GM18519 (cell line): ENCODE measurements around the gene USF2.
"Not testable (repeated sequence)": the region's sequence is repeated elsewhere in the genome, so short reads cannot be mapped to it uniquely, and the experiment has no call there.

Source experiments
- ATAC-seq: cut with Tn5 transposase; IDR thresholded peaks from one replicate; pipeline ENCODE4 v1.9.1; 2021; ENCODE audit warnings: mild to moderate bottlenecking, moderate library complexity; ENCODE audit not compliant: unreplicated experiment, low FRiP score

The USF2 gene, protein sequence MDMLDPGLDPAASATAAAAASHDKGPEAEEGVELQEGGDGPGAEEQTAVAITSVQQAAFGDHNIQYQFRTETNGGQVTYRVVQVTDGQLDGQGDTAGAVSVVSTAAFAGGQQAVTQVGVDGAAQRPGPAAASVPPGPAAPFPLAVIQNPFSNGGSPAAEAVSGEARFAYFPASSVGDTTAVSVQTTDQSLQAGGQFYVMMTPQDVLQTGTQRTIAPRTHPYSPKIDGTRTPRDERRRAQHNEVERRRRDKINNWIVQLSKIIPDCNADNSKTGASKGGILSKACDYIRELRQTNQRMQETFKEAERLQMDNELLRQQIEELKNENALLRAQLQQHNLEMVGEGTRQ

DNA sequence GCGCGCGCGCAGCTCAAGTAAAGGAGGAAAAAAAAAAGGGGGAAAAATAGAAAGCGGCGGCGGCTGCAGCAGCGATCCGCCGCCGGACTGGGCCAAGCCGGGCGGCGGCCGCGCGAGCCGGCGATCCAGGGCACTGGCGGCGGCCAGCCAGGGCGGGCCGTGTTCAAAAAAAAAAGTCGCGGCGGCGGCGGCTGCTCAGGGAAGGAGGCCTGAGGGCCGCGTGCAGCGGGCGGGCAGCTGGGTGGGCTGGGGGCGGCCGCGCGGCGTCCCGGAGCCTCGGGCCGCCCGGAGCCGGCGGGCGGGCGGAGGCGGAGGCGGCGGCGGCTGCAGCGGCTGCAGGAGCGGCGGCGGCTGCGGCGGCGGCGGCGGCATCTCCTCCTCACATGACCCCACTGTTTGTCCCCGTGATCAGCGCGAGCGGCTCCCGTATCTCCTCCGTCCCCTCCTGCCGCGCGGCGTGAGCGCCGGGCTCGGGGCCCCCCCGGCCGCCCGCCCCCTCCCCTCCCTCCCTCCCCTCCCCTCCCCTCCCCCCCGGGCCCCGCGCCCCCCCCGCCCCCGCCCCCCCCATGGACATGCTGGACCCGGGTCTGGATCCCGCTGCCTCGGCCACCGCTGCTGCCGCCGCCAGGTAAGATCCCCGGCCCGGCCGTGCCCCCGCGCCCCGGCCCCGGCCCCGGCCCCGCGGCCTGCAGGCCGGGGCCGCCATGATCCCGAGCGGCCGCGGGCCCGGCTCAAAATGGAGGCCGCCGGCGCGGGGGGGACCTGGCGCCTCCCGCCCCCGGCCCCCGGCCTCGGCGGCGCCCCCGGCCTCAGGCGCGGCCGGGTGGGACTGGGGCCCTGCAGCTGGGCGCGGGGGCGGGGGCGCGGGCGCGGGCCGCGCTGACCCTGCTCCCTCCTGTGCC lies at the start of gene USF2:
Gene USF2, plus strand, starts transcription at position 427 of the 902 bp plus-strand sequence. Its CDS starts 140 bp downstream, at position 567.
- no peak for ATAC-seq

DNA sequence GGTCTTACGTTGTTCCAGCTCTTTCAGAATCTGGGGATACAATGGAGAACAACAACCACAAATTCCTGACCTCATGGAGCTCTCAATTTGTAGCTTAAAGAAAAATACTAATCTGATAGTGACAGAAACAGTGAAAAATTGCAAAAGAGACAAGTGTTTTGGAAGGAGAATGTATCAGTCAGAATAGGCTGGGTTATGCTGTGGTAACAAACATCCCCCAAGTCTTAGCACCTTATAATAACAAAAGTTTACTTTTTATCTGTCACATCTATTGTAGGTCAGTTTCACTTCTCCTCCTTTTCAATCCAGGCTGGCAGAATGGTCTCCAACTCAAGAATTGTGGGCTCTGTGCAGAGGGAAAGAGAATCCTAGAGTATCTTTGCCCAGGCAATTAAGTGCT lies 49.8 kb upstream of the USF2 start:
- no peak for ATAC-seq

DNA sequence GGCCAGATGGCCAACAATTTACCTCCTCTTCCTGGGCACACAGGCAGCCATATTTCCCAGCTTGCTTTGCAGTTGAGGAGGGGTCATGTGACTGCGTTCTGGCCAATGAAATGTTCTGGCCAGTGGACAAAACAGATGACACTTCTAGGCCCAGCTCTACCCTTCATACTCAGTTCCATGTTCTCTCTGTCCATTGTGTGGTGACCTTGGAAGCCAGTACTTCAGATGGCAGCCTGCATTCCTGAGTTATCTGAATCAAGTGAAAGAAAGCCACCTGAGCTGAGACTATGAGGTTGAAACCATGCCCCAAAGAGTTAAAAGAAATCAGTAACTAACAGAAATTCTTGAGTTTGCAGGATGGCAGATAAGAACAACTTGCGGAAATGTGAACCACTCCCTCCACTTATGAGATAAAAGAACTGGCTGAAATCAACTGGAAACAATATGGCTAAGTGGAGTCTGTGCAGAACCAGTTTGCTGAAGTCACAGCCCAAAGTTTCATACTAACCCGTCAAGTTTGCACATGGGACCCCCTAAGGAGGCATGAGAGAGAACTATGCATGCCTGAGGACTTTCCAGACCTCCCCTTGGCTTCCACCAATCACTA lies 48.3 kb upstream of the USF2 start:
- ATAC-seq = no peak

DNA sequence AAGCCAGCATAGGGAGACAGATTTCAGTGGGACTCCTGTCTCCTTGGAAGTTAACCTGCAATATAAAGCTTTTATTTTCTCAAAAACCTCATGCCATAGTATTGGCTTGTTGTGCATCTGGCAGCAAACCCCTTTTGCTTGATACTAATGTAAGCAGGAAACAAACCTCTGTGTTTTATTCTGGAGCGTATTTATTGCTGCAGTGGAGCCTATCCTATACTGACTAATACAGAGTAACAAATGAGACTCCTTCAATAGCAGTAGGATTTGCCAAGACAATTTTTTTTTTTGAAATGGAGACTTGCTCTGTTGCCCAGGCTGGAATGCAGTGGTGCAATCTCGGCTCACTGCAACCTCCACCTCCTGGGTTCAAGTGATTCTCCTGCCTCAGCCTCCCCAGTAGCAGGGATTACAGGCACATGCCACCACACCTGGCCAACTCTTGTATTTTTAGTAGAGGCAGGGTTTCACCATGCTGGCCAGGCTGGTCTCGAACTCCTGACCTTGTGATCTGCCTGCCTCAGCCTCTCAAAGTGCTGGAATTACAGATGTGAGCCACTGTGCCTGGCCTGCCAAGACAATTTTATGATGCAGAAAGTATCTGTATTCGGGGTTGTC lies 47.7 kb upstream of the USF2 start:
- ATAC-seq = not testable (repeated sequence)

DNA sequence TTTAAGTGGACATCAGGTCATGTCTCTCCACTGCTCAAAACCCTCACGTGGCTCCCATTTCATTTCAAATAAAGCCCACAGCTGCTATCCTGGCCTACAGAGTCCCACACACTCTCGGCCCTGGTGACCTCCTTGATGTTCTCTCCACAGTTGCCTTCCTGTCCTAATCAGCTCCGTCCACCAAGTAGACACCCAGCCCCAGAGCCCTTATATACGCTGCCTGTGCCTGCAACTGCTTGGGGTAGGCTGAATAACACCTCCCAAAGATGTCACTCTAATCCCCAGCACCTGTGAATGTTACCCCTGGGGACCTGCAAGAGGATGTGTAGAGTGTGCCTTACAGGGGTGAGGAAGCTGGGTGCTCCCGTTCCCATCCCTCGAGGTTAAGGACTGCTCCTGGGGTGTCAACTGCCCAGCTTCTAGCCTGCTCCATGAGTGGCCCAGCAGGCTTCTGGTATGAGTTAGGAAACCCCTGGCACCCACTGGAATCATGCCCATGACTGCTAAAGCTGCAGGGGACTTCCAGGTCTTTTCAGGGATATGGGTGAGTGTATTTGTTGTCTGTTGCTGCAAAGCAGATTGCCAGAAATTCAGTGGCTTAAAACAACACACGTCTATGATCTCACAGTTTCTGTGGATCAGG lies 46.3 kb upstream of the USF2 start:
- no peak for ATAC-seq

DNA sequence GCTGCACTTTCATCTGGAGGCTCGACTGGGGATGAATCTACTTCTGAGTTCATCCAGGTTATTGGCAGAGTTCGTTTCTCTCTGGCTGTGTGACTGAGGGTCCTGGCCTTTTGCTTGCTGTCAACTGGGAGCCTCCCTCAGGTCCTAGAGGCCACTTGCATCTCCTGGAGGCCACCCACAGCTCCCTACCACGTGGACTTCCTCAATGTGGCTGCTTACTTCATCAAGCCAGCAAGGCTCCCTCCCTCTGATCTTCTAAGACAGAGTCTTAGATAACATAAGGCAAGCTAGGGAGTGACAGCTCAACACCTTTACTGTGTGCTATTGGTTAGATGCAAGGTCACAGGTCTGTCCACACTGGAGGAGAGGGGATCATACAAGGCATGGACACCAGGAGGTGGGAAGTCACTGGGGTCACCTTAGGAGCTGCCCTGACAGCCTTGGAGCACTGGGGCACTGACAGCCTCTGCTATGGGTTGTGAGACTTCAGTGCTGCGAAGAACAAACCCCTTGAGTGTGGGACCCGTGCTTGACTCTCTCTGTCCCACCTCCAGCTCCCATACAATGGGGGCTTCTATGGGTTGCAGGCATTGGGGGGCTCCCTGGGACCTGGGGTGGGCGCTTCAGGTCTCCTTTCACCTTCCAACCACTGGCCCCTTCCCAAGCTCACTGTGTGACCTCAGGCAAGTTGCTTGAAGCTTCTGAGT lies 45.5 kb upstream of the USF2 start:
- ATAC-seq = no peak

DNA sequence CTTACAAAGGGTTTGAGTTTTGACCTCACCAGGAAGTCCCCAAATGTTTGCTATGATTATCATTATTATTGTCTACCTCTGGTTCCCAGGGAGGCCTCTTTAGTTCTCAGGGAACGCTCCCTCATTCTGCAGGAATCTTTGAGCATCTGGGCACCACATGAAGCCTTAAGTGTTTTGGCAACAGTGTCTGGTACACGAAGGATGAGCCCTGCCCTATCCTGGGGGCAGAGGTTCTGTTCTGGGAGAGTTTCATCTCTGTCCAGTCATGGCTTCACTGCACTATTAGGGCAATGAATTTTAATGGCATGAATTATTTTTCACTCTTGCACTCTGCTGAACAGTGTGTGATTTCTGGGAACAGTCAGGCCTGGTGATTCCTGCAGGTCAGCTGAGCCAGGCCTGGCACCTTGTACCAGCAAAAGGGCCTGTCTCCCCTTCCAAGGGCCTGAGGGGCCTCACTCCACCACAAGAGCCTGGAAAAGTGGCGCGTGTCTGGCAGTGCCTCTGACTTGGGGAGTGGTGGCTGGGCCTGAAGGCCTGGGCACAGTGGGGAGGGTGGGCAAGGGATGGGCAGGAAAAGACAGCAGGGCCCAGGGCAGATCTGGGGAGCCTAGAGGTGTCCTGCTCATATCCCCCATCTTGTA lies 44.8 kb upstream of the USF2 start:
- ATAC-seq = no peak

DNA sequence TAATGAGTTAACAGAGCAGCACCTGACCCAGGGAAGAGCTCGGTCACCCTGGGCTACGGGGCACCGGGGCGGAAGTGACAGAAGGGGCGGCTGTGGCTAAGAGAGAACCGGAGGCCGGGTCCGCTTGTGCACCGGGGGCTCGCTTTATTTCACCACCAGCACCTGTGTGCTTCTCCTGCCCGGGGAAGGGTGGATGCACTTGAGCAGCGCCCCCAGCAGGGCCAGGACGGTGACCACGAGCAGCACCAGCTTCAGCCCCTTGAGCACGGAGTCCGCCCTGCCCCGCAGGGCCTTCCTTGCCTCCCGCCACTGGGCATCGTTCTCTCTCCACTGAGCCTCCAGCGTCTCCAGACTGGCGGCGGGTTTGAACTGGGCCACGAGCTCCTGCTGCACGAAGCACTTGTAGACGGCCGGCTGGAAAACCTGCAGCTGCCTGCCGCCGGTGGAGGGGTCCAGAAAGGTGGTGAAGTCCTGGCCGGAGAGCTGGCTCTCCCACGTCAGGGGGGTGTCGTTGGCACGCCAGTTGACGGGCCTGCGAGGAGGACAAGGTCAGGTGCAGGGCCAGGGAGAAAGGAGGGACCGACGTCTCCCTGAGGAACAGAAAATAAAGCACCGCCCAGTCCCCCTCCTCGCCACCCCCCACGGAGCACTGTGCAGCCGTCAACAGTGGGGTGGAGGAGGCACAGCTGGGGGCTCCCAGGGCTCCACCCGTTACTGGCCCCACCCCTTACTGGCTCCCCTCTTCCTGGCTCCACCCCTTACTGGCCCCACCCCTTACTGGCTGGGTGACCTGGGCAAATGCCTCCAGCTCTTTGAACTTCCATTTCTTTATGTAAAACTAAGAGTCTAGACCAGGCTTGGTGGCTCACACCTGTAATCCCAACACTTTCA lies 43.8 kb upstream of the USF2 start:
- no peak for ATAC-seq

DNA sequence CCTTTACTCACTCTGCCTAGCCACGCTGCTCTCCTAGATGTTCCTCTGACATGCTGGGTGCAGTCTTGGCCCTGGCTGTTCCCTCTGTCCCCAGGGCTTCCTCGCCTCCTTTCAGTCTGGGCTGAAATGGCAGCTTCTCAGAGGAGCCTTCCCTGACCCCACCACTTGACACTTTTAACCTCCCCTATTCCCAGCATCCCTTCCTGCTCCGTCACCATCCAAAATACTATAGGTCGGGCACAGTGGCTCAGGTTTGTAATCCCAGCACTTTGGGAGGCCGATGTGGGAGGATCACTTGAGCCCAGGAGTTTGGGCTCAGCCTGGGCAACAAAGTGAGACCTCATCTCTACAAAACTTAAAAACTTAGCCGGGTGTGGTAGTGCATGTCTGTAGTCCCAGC lies 42.8 kb upstream of the USF2 start:
- no peak for ATAC-seq

DNA sequence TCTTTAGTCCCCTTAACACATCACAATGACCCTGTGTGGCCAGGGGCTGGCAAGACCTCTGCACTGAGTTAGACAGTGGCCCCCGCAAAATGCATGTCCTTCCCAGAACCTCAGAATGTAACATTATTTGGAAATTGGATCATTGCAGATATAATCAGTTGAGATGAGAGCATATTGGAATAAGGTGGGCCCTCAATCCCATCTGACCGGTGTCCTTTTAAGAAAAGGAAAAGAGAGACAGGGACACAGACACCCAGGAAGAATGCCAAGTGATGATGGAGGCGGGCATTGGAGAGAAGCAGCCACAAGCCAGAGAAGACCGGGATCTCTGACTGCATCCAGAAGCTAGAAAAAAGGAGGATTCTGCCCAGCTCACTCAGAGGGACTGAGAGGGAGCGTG lies 42.0 kb upstream of the USF2 start:
- ATAC-seq = no peak

DNA sequence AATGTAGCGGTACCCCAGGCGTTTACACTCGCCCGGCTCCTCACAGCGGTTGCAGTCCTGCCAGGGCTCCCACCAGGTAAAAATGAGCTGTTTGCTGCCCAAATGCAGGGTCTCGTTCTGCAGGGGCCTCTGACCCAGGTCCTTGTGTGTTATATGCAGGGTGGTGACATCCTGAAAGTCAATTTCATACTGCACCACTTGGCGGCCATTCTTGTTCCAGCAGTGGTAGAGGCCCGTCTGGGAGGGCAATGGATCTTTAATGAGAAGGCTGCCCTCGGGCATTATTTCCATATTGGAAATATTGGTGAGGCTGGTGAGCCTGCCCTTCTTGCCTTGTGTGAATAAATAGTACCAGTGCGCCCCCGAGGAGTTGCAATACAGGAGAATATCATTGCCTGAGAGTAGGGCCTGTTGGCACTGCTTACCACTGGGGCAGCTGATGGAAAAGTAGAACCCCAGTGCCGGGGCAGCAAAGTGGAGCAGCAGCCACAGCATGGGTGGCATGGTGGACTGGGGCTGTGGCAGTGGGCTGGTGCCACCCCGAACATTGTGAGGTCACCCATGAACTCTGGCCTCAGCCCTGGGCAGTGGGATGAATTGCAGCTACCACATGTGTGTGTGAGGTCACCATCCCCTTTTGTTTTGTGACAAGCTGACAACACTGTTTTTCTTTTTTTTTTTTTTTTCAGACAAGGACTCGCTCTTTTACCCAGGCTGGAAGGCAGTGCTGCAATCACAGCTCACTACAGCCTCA lies 40.4 kb upstream of the USF2 start, which contains the start of gene FAM187B:
Gene FAM187B, minus strand, starts transcription at position 563 of the 754 bp plus-strand sequence. Its CDS starts 59 bp downstream, at position 504.
- ATAC-seq = no peak

DNA sequence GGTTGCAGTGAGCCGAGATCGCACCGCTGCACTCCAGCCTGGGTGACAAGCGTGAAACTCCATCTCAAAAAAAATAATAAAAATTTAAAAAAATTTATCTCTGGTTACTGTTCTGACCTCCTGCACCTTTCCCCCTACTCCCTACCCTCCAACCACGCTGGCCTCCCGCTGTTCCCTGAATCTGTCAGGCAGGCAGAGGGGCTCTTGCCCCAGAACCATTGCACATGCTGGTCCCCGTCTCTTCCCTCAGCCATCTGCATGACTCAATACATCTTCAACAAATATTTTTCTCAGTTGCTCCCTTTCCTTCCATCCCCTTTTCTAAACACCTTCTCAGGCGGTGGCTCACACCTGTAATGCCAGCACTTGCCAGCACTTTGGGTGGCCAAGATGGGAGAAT lies 39.2 kb upstream of the USF2 start:
- ATAC-seq = no peak

DNA sequence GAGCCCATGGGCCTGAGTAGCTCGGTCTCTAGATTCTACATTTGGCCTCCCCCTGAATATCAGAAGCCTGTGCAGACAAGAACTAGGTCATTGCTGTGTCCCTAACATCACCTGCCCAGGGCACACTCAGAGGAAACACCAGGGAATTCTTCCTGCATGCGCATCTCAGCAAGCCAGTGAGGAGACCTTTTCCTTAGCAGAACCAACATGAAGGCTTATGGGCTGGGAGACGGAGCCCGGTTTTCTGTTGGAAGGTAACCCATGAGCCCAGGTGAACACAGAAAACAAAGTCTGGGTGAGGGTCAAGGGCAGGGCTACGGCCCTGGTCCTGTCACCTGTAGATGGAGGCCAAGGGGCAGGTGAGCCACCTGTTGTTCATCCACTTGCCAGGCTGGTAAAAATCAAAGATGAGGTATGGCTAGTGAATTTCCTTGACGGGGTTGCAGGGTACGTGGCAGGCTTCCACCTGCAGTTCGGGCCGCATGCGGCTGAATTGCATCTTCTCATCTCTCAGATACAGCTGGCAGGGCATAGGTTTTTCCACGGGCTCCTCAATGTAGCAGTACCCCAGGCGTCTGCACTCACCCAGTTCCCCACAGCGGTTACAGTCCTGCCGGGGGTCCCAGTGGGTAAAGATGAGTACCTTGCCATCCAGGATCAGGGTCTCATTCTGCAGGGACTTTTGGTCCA lies 36.7 kb upstream of the USF2 start:
- ATAC-seq = no peak

DNA sequence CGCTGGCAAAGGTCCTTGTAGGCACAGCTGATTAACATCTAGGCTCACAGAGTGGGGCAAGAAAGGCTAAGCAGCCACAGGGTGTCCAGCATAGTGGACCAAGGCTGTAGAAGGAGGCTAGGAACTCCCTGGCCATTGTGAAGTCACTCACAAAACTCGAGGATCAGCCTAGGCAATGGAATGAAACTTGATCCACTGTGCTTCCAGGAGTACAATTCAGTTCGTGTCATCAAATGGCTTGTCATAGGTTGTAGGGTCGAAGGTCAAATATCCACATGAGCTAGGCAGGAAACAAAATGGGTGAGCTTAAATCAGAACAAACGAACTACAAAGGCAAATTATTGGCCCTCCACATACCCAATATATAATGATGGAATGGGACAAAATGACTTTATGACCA lies 35.9 kb upstream of the USF2 start:
- ATAC-seq = no peak

DNA sequence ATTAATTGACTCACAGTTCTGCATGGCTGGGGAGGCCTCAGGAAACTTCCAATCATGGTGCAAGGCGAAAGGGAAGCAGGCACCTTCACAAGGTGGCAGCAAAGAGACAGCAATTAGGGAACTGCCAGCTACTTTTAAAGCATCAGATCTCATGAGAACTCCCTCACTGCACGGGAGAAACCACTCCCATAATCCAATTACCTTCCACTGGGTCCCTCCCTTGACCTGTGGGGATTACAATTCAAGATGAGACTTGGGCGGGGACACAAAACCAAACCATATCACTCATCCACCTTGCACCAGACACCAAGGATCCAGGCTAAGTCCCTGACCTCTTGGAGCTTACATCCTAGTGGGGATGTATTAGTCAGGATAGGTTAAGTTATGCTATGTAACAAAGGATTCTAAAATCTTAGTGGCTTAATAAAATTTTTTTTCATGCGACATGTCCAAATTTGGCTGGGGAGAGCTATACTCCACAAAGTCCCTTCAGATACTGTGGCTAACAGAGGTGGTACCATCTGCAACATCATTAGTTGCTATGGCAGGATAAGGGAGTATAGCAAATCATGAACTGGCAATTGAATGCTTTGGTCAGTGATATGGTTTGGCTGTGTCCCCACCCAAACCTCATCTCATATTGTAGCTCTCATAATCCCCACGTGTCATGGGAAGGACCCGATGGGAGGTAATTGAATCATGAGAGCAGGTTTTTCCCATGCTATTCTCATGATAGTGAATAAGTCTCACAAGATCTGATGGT lies 31.9 kb upstream of the USF2 start:
- ATAC-seq = no peak

DNA sequence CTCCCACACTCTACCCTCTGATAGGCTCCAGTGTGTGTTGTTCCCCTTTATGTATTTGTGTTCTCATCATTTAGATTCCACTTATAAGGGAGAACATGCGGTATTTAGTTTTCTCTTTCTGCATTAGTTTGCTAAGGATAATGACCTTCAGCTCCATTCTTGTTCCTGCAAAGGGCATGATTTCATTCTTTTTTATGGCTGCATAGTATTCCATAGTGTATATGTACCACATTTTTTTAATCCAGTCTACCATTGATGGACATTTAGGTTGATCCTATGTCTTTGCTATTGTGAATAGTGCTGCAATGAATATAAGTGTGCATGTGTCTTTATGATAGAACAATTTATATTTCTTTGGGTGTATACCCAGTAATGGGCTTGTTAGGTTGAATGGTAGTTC lies 29.2 kb upstream of the USF2 start:
- ATAC-seq = not testable (repeated sequence)
